HG02852 (cell line): ENCODE data around the gene BDNF.

Experiments
- ATAC-seq: cut with Tn5 transposase; IDR thresholded peaks from one replicate; pipeline ENCODE4 v1.9.1; 2021; ENCODE audit warnings: mild to moderate bottlenecking, moderate library complexity; ENCODE audit not compliant: unreplicated experiment

BDNF gene

GRCh38 chr11:27707676-27708075 lies 7.4 kb upstream of the BDNF start:
- ATAC-seq, result no peak

DNA sequence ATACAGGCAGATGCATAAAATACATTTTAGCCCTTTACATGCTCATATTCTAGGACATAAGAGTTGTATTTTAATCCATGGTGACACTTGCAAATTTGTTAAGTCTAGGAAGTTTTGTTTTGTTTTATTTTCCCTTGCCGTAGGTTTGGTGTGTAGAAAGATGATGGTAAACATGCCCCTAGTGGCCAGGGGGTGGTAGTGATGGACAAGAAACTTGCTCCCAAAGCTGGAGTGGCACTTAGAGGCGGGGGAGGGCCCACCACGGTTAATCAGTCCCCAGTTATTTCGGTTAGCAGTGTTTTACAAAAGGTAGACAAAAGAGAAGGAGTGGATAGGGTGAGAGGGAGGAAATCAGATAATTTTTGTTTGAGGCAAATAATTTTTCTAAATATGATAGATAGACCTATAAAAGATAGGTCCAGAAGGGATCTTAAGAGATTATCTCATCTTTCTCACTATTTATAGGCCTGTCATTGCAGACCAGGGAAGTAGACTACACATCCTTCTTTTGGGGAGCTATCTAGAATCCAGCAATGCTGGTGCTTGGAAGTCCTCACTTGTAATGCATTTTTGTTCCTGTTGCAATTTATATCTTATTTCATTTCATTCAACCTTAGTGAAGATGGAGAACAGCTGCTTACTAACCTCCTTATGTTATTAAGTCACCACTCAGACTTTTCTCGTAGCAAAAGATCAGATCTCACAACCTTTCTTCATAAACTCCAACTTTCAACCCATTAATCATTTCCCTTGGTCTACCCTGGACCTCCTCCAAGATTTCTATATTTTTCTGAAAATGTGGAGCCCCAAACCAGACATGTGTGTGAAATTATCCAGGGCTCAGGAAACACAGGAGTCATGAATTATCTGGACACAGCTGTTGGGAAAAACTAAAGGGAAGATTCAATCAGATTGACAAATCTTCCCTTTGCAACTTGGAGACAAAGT lies 5.9 kb upstream of the BDNF start:
- ATAC-seq, result peak; percentile 80

DNA sequence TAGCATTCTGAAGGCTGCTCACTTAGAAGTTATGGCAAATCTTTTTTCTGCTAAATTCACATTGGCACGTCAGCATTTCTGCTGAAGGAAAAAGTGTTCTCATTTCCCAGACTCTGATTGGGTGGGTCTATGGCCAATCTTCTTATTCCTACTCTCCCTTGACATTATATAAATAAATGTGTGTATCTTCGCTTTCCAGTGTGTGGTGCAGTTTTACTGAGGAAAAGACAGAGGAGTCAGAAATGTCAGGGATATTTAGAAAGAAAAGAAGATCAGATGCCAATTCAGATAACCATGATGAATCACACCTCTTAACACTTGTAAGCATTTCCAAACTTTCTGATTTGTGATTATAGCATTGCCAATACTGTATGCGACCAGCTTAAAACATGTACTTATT lies 3.2 kb upstream of the BDNF start:
- no peak for ATAC-seq

- no peak for ATAC-seq
Measured at GRCh38 chr11:27702811-27703210, 2.6 kb upstream of the BDNF start.

- no peak for ATAC-seq
Measured at GRCh38 chr11:27701355-27702105, 1.3 kb upstream of the BDNF start.

DNA sequence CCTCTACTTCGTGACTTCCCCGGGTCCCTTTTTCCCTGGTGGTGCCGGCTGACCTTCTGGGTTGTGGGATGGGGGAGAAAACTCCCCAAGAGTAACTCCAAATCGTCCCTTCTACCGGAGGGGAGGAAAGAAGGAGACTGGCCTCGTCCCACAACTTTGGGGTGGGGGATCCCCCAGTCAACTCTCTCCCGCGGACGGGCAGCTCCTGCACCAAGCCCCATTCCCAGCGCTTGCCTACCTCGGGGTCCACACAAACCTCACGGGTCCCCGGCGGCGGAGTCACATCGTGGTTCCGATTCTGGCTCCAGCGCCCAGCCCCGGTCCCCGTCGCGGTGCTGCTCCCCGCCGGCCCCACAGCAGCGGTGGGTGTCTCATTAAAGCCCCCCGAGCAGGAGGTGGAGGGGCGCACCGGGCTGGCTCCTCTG lies 317 bp downstream of the BDNF start:
- ATAC-seq, result no peak

DNA sequence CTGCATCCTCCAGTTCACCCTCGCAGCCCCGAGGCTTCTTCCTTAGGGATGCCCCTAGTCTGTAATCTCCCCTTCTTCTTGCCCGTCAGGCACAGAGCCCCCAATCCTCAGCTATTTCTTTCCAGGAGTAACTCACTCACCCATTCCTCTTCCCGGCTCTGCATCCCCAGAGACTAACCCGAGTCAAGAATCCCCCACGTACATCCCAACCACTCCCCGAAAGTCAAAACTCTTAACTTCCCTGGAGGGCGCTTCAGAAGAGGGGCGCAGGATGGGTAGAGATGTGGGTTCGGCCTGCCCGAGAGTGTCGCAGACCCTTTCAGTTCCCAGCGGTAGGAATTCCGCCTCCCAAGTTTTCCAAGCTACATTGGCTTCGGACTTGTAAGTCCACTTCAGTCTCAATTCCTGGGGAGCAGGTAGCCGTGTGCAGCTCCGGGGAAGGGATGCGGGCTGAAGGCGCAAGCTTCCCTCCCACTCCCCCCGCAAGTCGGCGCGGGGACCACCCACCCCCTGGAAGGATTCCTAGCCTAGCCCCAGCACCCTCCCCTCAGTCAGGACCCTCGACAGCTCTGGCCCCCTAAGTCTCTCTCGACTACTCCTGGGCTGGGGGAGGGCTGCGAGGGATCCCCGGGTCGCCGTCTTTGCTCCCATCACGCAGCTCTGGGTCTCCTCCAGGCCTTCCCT lies 871 bp downstream of the BDNF start:
- no peak for ATAC-seq

- ATAC-seq, result peak; percentile 64
Measured at GRCh38 chr11:27698872-27699241, 1.4 kb downstream of the BDNF start.

DNA sequence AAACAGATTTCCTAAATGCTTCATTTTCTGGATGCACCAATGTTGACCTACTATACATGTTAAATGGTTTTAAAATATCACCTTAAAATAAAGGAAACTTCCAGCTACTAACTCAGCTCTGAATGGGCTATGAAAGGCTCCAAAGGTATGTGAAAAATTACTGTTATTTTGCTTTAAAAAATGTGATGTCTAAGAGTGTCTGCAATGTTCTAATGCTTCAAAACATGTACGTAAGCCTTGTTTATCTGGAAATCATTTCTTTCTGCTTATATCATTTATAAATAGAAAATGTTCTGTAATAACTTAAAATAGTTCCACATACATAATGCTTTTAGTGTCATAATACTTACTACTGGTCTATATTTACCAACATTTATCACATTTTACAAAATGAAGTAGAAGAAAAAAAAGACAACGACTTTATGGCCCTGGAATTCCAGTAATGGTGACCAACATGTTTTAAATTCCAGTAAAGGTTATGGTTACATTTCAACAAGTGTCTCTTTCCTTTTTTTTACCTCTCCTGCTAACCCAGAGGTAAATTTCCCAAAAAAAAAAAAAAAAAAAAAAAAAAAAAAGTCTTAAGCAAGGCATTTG lies 2.5 kb downstream of the BDNF start:
- no peak for ATAC-seq

DNA sequence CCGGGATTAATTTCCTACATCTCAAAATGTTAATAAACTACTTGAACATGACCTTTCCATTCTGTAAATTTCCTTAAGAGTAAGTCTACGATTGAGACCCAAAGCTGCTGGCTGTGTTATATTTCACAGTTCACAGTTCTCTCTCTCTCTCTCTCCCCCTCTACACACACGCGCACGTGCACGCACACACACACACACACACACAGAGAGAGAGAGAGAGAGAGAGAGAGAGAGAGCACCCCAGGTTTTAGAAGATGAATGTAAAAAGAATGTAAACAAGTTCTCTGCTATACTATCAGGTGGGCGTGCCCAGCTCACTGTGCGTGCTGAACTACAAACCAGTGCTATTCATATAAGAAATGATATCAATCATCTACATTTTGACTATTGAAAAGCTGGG lies 3.3 kb downstream of the BDNF start:
- ATAC-seq, result no peak

GRCh38 chr11:27696115-27696514 lies 4.1 kb downstream of the BDNF start:
- no peak for ATAC-seq

DNA sequence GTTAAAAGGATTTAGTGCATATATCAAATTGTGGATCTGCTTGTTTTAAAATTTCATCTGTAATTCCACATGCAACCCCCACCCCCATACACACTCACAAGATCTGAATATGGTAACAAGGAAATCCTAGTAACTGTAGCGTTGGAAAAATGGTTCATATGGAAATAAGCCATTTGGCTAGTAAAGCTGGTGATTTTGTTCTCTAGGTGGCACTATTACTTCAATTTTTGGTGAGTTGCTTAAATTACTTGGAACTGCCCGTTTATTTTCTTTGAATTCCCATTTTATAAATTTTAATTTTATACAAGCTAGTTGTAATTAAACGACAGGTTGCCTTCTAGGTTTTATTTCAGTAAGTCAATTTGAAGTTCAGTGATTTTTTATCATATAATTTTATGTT lies 5.3 kb downstream of the BDNF start:
- no peak for ATAC-seq

DNA sequence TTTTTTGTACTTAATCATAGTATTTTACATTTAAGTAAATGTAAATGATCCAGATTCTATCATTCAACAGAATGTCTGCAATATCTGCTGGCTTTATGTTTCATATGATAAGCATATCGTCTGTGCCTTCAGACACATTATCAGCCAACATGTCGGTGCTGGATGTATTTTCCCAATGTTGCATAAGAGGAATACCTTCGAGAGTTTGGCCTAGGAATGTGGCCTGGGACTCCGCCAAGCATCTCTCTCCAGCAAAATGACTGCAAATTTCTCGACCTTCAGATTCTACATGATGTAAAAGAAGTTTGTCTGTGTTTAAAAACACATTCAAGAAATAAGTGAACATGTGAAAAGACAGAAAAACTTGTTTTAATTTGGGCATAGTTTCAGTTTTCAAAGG lies 6.9 kb downstream of the BDNF start:
- no peak for ATAC-seq

- no peak for ATAC-seq
Measured at GRCh38 chr11:27692781-27693180, 7.5 kb downstream of the BDNF start.

DNA sequence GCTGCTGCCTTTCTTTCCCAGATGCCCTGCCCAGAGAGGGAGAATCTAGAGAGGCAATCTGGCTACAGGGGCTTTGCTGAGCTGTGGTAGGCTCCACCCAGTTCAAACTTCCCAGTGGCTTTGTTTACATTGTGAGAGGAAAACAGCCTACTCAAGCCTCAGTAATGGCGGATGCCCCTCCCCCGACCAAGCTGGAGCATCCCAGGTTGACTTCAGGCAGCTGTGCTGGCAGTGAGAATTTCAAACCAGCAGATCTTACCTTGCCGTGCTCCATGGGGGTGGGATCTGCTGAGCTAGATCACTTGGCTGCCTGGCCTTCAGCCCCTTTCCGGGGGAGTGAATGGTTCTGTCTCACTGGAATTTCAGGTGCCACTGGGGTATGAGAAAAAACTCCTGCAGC lies 12.2 kb downstream of the BDNF start:
- ATAC-seq, result no peak

DNA sequence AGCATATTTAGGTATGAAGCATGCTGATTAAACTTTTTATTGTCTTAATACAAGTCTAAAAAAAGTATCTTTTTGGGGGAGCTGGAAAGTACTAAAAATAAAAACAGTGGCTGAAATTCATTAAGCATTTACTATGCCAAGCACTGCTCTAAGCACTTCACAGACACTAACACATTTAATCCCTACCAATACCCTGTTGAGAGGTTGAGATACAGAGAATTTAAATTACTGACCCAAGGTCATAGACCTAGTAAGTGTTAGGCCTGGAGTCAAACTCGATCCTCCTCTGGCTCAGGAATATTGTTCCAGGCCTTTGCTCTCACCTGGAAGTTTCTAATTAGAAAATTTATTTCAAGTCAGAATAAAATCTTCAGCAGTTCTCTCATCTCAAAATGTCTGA lies 18.6 kb downstream of the BDNF start:
- no peak for ATAC-seq

DNA sequence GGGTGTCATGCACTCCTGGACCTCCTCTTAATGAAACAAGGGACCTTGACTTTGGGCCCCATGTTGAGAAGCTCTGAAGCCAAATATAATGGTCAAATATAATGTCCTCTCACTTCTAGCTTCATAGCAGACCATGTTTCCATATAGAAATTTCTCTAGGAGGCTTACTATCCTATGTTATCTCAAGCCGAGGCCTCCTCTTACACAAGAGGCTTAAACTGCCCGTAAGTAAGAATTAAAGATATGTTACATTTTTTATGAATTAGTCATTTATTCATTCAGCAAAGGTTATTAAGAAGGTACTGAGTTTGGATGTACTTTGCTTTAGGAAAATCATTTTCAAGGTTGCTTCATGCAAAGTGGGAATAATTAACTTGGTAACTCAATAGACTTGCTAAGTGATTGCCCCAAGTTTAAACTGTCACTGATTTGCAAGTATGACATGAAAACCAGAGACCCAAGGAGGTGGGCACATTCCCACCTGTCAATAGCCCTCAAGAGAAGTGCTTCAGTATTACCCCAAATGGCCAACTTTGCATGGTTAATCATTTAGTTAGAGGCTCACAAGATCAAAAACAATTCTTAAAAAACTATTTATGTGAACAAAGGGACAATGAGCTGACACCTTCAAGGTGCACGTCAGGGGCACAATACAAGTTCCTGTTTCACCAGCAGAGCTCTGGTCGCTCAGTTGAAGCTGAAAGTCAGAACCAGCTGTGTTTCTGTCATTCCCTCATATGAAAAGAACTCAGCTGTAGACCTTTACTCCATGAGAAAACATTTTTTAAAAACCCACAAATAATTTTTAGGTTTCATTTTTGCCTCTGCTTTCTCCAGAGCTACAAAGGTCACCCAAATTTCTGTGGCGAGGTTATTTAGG lies 20.9 kb downstream of the BDNF start:
- no peak for ATAC-seq

- no peak for ATAC-seq
Measured at GRCh38 chr11:27678242-27678641, 22.0 kb downstream of the BDNF start.

DNA sequence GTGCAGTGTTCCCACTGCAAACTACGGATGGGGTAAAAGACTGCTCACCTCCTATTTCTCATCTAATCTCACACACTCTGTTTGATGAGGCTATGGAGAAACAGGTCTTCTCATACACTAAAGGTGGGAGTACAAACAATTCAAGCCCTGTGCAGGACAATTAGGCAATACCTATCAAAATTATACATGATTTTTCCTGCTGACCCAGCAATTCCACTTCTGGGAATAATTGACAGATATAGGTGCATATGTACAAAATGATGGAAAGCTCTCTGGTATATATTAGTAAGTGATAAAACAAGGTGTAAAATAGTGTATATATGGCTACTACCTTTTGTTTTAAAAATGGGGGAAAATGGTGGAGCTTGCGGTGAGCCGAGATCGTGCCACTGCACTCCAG lies 23.1 kb downstream of the BDNF start:
- ATAC-seq, result no peak

DNA sequence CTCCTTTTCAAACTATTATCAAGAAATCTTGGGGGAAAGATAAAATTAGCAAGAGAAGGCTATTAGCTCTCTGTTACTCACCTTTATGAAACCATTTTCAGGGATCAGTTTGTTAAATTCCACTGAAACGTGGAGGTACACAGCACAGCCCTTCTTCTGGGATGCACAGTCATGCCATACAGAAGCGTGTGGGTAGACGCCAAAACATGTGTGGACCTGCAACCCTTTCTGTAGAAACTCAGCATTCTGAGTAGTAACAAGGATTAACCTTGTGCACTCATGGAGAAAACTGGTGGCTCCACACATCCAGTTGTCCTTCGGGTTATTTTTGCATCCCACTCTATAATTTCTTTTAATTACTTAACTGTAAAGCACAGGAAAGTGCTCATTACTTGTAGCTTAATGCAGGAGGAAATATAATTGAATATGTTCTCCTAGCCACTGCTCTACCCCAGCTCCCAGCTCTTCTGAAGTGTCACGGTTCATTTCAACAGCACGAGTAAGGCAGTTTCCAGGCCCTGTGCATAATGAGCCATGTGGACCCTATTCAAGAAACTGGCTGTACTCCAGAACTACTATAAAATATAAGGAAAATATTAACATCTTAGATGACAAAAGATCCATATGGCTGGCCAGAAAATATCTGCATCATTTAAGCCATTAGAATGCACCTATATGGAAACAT lies 26.1 kb downstream of the BDNF start:
- no peak for ATAC-seq
